ENCODE results near the gene NPHP4. TPM values are rescaled to one million over a fixed set of nuclear protein-coding genes. Genes with fewer than 3 reads are reported as not detected.

The NPHP4 gene
- total and polyA plus RNA-seq, 7 donors: 1.3 to 2.8 (median 1.8) TPM

- Histone ChIP-seq H3K27me3 (ENCODE audit: insufficient read depth in 3 of 3, low read length in 2 of 3) (peaks cover 0 to 2% (median 0%) of the 10 kb centered on the region in 3 donors), H3K4me3 (no peak overlapping the region), H3K9me3 (no peaks in the 10 kb centered on the region), H3K27ac (no peak overlapping the region), H3K36me3 (ENCODE audit: insufficient read depth in 1 of 2, low read depth in 1 of 2) (peaks cover 0 to 4% of the 10 kb centered on the region in 2 donors), H3K4me1 (no peaks in the 10 kb centered on the region)
- TF ChIP-seq, protein P1, sequence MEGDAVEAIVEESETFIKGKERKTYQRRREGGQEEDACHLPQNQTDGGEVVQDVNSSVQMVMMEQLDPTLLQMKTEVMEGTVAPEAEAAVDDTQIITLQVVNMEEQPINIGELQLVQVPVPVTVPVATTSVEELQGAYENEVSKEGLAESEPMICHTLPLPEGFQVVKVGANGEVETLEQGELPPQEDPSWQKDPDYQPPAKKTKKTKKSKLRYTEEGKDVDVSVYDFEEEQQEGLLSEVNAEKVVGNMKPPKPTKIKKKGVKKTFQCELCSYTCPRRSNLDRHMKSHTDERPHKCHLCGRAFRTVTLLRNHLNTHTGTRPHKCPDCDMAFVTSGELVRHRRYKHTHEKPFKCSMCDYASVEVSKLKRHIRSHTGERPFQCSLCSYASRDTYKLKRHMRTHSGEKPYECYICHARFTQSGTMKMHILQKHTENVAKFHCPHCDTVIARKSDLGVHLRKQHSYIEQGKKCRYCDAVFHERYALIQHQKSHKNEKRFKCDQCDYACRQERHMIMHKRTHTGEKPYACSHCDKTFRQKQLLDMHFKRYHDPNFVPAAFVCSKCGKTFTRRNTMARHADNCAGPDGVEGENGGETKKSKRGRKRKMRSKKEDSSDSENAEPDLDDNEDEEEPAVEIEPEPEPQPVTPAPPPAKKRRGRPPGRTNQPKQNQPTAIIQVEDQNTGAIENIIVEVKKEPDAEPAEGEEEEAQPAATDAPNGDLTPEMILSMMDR (IDR thresholded peaks at IDR 0.05): no peak
- intact Hi-C loops (cut with DNase I): no loop called here
- 94 to 96% (median 94%) methylated on average over 5 of the region's 5 CpGs for WGBS, 3 donors
- no peak for DNase-seq
- ATAC-seq: no peak
These were observed 56.1 kb downstream of the NPHP4 start for GRCh38 chr1:5936126-5936525.

- no peak for ATAC-seq
- Histone ChIP-seq H3K27me3 (ENCODE audit: insufficient read depth in 3 of 3, low read length in 2 of 3) (peaks cover 0 to 2% (median 0%) of the 10 kb centered on the region in 3 donors), H3K4me3 (no peak overlapping the region), H3K9me3 (no peaks in the 10 kb centered on the region), H3K27ac (no peak overlapping the region), H3K4me1 (no peaks in the 10 kb centered on the region), H3K36me3 (ENCODE audit: insufficient read depth in 1 of 2, low read depth in 1 of 2) (peaks cover 0 to 9% of the 10 kb centered on the region in 2 donors)
- TF ChIP-seq, protein P1 (IDR thresholded peaks at IDR 0.05): no peak
- intact Hi-C loops (cut with DNase I): no loop called here
- 63 to 66% (median 65%) methylated on average over 6 of the region's 6 CpGs for WGBS, 3 donors
- DNase-seq: no peak
These were observed 57.2 kb downstream of the NPHP4 start for GRCh38 chr1:5935026-5935425.

DNA sequence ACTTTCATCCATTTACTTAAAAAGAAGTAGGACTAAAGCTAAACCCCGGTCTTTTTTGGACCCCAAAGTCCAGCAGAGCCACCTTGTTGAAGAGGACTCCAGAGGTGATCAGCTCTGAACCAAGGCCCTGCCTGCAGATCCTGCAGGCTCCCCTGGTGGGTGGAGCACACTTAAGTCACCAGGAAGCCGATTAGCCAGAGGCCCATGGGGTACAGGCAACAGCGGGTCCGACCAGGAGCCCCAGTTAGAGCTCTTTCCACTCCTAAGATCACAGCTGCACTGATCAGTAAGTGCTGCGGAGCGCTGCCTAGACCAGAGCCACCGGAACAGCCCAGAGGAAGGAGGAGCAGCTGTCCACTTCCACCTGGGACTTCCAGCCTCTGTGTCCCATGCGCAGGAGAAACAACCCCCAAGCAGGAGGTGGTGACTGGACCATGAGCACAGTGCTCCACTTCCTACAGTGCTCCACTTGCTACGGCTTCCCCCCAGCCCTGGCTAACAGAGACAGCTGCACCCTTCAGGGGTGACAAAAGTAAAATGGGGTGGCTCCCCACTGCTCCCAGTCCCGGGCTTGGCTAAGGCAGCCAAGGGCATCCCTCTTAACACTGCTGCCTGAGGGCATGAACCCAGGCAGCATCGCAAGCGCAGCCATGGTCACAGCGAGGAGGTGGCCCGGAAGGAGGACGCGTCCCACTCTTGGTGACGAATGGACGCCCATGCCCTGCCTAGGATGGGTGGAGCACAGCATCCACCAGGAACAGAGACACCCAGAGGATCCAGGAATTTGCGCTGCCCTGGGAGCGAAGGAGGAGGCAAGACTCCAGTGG, 58.0 kb downstream of the NPHP4 start:
- intact Hi-C loops (cut with DNase I): no loop called here
- ATAC-seq: no peak
- no peak overlapping the region for H3K4me3 ChIP-seq
- H3K27me3 ChIP-seq (ENCODE audit: insufficient read depth in 3 of 3, low read length in 2 of 3): peaks cover 0 to 2% (median 0%) of the 10 kb centered on the region in 3 donors
- 83 to 92% (median 88%) methylated on average over 20 of the region's 20 CpGs for WGBS, 3 donors
- peaks cover 0 to 9% of the 10 kb centered on the region in 2 donors for H3K36me3 ChIP-seq (ENCODE audit: insufficient read depth in 1 of 2, low read depth in 1 of 2)
- H3K9me3 ChIP-seq: no peaks in the 10 kb centered on the region
- no peaks in the 10 kb centered on the region for H3K4me1 ChIP-seq
- no peak overlapping the region for H3K27ac ChIP-seq
- DNase-seq: no peak
- TF ChIP-seq, protein P1 (IDR thresholded peaks at IDR 0.05): no peak

DNA sequence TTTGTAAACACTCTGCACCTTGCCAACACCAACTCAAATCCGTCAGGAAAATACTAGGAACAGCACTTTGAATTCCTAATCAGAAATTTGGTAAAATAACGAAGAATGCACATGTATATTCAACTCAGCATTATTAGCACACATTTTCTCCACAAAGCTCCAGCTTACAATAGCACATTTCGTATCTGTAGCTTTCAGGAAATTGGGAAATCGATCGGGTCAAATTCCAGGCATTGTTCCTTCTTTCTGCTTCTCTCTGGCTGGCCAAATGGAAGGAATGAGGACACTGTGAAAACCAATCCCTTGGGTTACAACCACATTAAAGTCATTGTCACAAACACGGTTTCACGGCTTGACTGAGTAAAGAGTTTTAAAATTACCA, 58.6 kb downstream of the NPHP4 start:
- TF ChIP-seq, protein P1 (IDR thresholded peaks at IDR 0.05): no peak
- no peak overlapping the region for H3K4me3 ChIP-seq
- H3K27me3 ChIP-seq (ENCODE audit: insufficient read depth in 3 of 3, low read length in 2 of 3): peaks cover 0 to 2% (median 0%) of the 10 kb centered on the region in 3 donors
- H3K4me1 ChIP-seq: no peaks in the 10 kb centered on the region
- 61 to 63% (median 62%) methylated on average over 7 of the region's 7 CpGs for WGBS, 3 donors
- ATAC-seq (no peak), DNase-seq (no peak)
- intact Hi-C loops (cut with DNase I): no loop called here
- H3K9me3 ChIP-seq: no peaks in the 10 kb centered on the region
- no peak overlapping the region for H3K27ac ChIP-seq
- peaks cover 0 to 9% of the 10 kb centered on the region in 2 donors for H3K36me3 ChIP-seq (ENCODE audit: insufficient read depth in 1 of 2, low read depth in 1 of 2)
